Activated naive CD8-positive, alpha-beta T cell treated with anti-CD3 and anti-CD28 coated beads, Interleukin-2, amount 10 ng/mL, durations not matched to agents 7 days and 5 days (primary cell): Measurements from ENCODE around the gene CACNA2D2. TPM values are rescaled to one million over a fixed set of nuclear protein-coding genes. Genes with fewer than 3 reads are reported as not detected.

Experiments
- ATAC-seq: fragments of 150-1000 bp; cut with Tn5 transposase; one replicate; pipeline ENCODE4 v1.10.0; 2021; ENCODE audit warnings: low read depth, moderate library complexity
- POLR2A ChIA-PET: fragments of 350-600 bp; sonication (Branson Sonifier 250); formaldehyde crosslinking; loops from one replicate; lab custom pipeline; 2021; ENCODE audit warnings: antibody characterized with exemption; lab: Charles Lee
- DNase-seq: peaks from one replicate; pipeline ENCODE4 v3.0.0; 2021
- H3K27ac Mint-ChIP-seq: one replicate; pipeline ENCODE4 v1.8.0; 2022; ENCODE audit warnings: mild to moderate bottlenecking, mixed read lengths
- H3K27me3 Mint-ChIP-seq: one replicate; pipeline ENCODE4 v1.8.0; 2022; ENCODE audit warnings: mild to moderate bottlenecking, moderate library complexity, mixed read lengths
- H3K36me3 Mint-ChIP-seq: one replicate; pipeline ENCODE4 v1.8.0; 2021; ENCODE audit warnings: mild to moderate bottlenecking, mixed read lengths
- H3K4me1 Mint-ChIP-seq: one replicate; pipeline ENCODE4 v1.8.0; 2021; ENCODE audit warnings: mixed read lengths
- H3K4me3 Mint-ChIP-seq: one replicate; pipeline ENCODE4 v1.8.0; 2022; ENCODE audit warnings: mild to moderate bottlenecking, moderate library complexity, mixed read lengths
- H3K9me3 Mint-ChIP-seq: one replicate; pipeline ENCODE4 v1.8.0; 2021; ENCODE audit warnings: mixed read lengths
- total RNA-seq, 2 experiments: library from RNA; stranded (reverse); gene quantifications; one replicate each; pipeline ENCODE4 v1.2.3, GENCODE V29; 2021

The CACNA2D2 gene
- total RNA-seq, 2 experiments from 2014 or later, result 2.1 to 2.5 TPM

- no peaks in the 10 kb centered on the region for H3K27me3 Mint-ChIP-seq
- DNase-seq (no peak), ATAC-seq (no peak)
- H3K4me1 Mint-ChIP-seq, result no peaks in the 10 kb centered on the region
- no peak overlapping the region for H3K4me3 Mint-ChIP-seq
- POLR2A ChIA-PET, result no interaction called here
- H3K9me3 Mint-ChIP-seq, result no peaks in the 10 kb centered on the region
- no peak overlapping the region for H3K27ac Mint-ChIP-seq
- no peaks in the 10 kb centered on the region for H3K36me3 Mint-ChIP-seq
Measured at GRCh38 chr3:50378757-50379156, 124.7 kb downstream of the CACNA2D2 start.

GRCh38 chr3:50378024-50378423 is 125.4 kb downstream of the CACNA2D2 start:
- no peak overlapping the region for H3K27ac Mint-ChIP-seq
- no peak overlapping the region for H3K4me3 Mint-ChIP-seq
- peaks cover 1% of the 10 kb centered on the region for H3K27me3 Mint-ChIP-seq
- H3K9me3 Mint-ChIP-seq, result no peaks in the 10 kb centered on the region
- ATAC-seq, result no peak
- POLR2A ChIA-PET, result no interaction called here
- no peaks in the 10 kb centered on the region for H3K36me3 Mint-ChIP-seq
- H3K4me1 Mint-ChIP-seq, result peaks cover 3% of the 10 kb centered on the region
- no peak for DNase-seq

DNA sequence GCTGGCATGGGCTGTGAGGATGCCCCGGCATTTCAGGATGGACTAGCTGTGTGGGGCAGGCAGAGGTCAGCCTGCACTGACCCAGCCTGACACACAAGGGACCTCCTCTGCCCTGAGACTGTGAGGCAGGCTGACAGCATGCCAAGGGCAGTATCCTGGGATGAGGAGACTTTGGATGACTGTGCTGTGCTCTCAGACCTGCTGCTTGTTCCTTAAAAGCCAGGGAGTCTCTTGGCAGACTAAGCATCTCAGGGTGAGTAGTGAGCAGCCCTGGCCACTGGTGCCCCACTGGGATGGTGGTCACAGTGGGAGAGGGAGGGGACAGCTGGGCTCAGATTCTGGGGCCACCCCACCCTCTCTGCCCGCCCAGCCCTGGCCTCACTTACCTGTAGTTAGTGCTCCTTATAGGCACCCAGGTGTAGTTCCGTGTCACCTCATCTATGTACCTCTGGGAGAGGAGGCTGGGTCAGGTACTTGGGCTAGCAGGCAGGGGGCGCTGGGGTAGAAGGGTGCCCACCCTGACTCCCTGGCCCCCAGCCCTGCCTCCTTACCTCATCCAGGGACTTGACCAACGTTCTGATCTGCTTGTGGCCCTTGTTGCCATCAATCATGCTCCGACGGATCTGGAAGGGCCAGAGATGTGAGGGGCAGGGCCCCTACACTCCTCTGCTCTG is 128.0 kb downstream of the CACNA2D2 start:
- ATAC-seq (peak; percentile 26), DNase-seq (no peak)
- H3K4me3 Mint-ChIP-seq, result no peak overlapping the region
- POLR2A ChIA-PET, result no interaction called here
- peaks cover 1% of the 10 kb centered on the region for H3K27me3 Mint-ChIP-seq
- no peak overlapping the region for H3K27ac Mint-ChIP-seq
- no peaks in the 10 kb centered on the region for H3K9me3 Mint-ChIP-seq
- H3K36me3 Mint-ChIP-seq, result no peaks in the 10 kb centered on the region
- H3K4me1 Mint-ChIP-seq, result peaks cover 4% of the 10 kb centered on the region

- POLR2A ChIA-PET, result no interaction called here
- Mint-ChIP-seq H3K27ac (no peak overlapping the region), H3K36me3 (no peaks in the 10 kb centered on the region), H3K4me1 (peaks cover 4% of the 10 kb centered on the region), H3K27me3 (peaks cover 1% of the 10 kb centered on the region), H3K9me3 (no peaks in the 10 kb centered on the region), H3K4me3 (no peak overlapping the region)
- DNase-seq, result no peak
- ATAC-seq, result no peak
Measured at GRCh38 chr3:50374363-50375257, 128.8 kb downstream of the CACNA2D2 start.

GRCh38 chr3:50373146-50374051 is 130.0 kb downstream of the CACNA2D2 start:
- Mint-ChIP-seq H3K27ac (no peak overlapping the region), H3K4me1 (peaks cover 6% of the 10 kb centered on the region), H3K4me3 (no peak overlapping the region), H3K9me3 (no peaks in the 10 kb centered on the region), H3K36me3 (no peaks in the 10 kb centered on the region), H3K27me3 (peaks cover 1% of the 10 kb centered on the region)
- no peak for ATAC-seq
- no peak for DNase-seq
- POLR2A ChIA-PET, result no interaction called here

- ATAC-seq (no peak), DNase-seq (no peak)
- H3K36me3 Mint-ChIP-seq, result no peaks in the 10 kb centered on the region
- peaks cover 6% of the 10 kb centered on the region for H3K4me1 Mint-ChIP-seq
- no peaks in the 10 kb centered on the region for H3K9me3 Mint-ChIP-seq
- no peak overlapping the region for H3K27ac Mint-ChIP-seq
- no peak overlapping the region for H3K4me3 Mint-ChIP-seq
- H3K27me3 Mint-ChIP-seq, result peaks cover 1% of the 10 kb centered on the region
- POLR2A ChIA-PET, result no interaction called here
Measured at GRCh38 chr3:50372349-50372748, 131.1 kb downstream of the CACNA2D2 start.

DNA sequence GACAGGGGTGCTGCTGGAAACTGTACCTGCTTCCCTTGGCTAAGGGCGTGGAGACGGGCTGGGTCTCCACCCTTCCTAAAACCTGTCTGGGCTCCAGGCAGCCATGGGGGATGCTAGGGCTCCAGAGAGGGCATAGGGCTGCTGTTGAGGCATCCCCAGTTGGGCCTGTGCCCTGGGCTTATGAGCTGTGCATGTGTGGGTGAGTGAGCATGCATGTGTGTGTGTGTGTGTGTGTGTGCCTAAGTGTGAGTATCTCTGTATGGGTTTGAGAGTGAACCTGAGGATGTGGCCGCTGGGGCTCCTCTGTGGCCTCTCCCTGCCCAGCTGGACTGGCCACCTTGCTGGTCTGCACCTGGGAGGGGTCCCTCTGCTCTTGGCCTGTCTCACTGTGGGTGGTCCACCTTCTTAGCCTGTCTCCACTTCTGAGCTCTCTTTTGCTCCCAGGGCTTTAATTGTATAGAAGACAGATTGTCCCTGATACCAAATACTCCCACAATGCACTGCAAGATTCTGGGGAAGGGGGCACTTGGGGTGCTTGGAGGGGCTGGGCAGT is 132.2 kb downstream of the CACNA2D2 start:
- no peak for ATAC-seq
- POLR2A ChIA-PET, result no interaction called here
- DNase-seq, result no peak
- H3K4me1 Mint-ChIP-seq, result peaks cover 6% of the 10 kb centered on the region
- H3K27ac Mint-ChIP-seq, result no peak overlapping the region
- no peaks in the 10 kb centered on the region for H3K36me3 Mint-ChIP-seq
- H3K27me3 Mint-ChIP-seq, result peaks cover 1% of the 10 kb centered on the region
- no peaks in the 10 kb centered on the region for H3K9me3 Mint-ChIP-seq
- no peak overlapping the region for H3K4me3 Mint-ChIP-seq

DNA sequence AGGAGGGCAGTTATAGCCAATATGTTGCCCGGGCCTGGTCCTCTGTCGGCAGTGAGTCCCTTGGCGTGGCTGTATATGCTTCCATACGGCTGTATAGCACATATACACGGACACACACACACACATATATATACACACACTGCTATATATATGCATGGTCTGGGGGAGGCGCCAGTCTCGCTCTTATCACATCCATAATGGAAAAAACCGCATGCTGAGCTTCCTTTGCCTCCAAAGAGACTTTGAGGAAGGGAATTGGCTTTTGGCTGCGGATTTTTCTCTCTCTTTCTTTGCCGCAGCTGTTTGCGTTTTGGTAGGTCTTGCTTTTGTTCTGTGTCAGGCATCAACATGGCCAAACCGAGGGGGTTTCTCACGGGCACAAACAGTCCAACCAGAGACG is 132.8 kb downstream of the CACNA2D2 start:
- POLR2A ChIA-PET, result no interaction called here
- peaks cover 9% of the 10 kb centered on the region for H3K4me1 Mint-ChIP-seq
- DNase-seq (no peak), ATAC-seq (no peak)
- peaks cover 1% of the 10 kb centered on the region for H3K27me3 Mint-ChIP-seq
- no peak overlapping the region for H3K4me3 Mint-ChIP-seq
- no peaks in the 10 kb centered on the region for H3K9me3 Mint-ChIP-seq
- no peak overlapping the region for H3K27ac Mint-ChIP-seq
- H3K36me3 Mint-ChIP-seq, result no peaks in the 10 kb centered on the region

DNA sequence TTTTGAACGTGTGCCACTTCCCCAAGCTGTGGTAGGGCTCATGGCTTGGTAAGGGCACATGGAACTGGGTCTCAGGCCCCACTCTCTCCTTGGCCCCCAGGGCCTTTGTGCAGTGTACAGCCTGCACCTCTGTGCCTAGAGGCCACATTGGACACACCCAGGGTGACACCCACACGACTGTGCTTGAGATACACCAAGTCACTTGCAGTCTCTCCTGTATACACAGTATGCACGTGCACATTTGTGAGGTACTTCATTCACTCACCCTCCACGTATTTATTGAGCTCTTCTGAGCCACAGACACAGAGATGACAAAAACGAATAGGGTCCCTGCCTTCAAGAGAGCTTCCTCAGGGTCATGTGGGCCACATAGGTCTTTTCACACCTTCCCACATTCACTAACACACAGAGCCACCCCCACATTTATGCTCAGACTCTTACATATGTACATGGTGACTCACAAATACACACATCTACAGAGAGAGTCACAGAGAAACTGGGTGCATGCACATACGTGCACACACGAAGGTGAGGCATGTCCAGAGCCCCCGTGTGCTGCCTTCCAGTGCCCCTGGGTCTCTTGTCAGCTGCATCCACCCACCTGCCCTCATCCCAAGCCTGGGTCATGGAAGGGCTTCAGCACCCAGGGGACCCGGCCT is 134.3 kb downstream of the CACNA2D2 start:
- Mint-ChIP-seq H3K9me3 (no peaks in the 10 kb centered on the region), H3K27me3 (peaks cover 1% of the 10 kb centered on the region), H3K27ac (no peak overlapping the region), H3K36me3 (no peaks in the 10 kb centered on the region), H3K4me3 (no peak overlapping the region), H3K4me1 (peaks cover 9% of the 10 kb centered on the region)
- ATAC-seq (no peak), DNase-seq (no peak)
- POLR2A ChIA-PET, result no interaction called here

GRCh38 chr3:50365842-50366220 is 137.6 kb downstream of the CACNA2D2 start:
- POLR2A ChIA-PET, result interaction anchor here (0.6 to 1.2 kb wide), 5 partner anchors 12 to 201 kb away, joined by 3 to 9 read pairs (median 6); partner anchors contain the start of genes C3orf18 and RASSF1

GRCh38 chr3:50365080-50365841 is 138.2 kb downstream of the CACNA2D2 start:
- no peaks in the 10 kb centered on the region for H3K9me3 Mint-ChIP-seq
- ATAC-seq, result peak; percentile 99
- H3K27ac Mint-ChIP-seq, result peak overlapping the region; percentile 86
- POLR2A ChIA-PET, result interaction anchor here (0.6 to 2.1 kb wide), 7 partner anchors 11 to 246 kb away, joined by 3 to 15 read pairs (median 6); partner anchors contain the start of genes C3orf18, CISH, CYB561D2 and NPRL2
- DNase-seq, result peak; percentile 93
- H3K27me3 Mint-ChIP-seq, result no peaks in the 10 kb centered on the region
- peaks cover 5% of the 10 kb centered on the region for H3K4me1 Mint-ChIP-seq
- no peaks in the 10 kb centered on the region for H3K36me3 Mint-ChIP-seq
- H3K4me3 Mint-ChIP-seq, result peak overlapping the region; percentile 83

More at GRCh38 chr3:50365842-50366220, 137.6 kb downstream of the CACNA2D2 start:
- no peak for DNase-seq
- Mint-ChIP-seq H3K4me1 (peaks cover 5% of the 10 kb centered on the region), H3K4me3 (peak overlapping the region; percentile 83), H3K27me3 (no peaks in the 10 kb centered on the region), H3K36me3 (no peaks in the 10 kb centered on the region), H3K27ac (peak overlapping the region; percentile 86), H3K9me3 (no peaks in the 10 kb centered on the region)
- ATAC-seq, result no peak
